ENCODE measurements around the gene PLCB2.

PLCB2 gene

GRCh38 chr15:40301467-40302179, 6.1 kb downstream of the PLCB2 start:
- DNase-seq: no peak

DNA sequence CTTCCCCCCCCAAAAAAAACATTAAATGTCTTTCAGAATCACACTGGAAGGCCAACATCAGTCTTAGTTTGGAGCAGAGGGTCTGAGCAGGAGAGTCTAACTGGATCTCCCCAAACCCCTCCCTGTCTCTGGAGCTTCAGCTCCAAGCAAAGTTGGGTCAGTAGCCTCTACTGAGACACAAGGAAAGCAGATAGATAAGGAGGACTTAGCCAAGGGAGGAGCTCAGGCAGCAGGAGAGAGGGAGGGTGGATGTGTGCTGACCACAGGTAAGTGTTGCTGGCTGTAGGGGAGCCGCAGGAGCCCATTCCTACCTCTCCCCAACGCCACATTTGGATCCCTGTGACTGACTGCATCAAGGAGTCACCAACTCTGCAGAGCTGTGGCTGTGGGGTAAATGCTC, 7.0 kb downstream of the PLCB2 start:
- no peak for DNase-seq

DNA sequence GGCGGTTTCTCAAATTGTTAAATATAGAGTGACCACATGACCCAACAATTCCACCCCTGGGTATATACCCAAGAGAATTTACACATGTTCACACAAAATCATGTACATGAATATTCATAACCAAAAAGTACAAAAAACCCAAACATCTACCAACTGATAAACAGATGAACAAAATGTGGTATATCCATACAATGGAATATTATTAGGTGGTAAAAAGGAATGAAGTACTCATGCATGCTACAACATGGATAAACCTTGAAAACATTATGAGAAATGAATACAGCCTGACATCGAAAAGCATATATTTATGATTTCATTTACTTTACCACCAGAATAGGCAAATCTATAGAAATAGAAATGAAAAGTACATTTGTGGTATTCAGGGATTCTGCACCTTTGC, 7.4 kb downstream of the PLCB2 start:
- no peak for DNase-seq

- no peak for DNase-seq
These were observed 9.4 kb downstream of the PLCB2 start for GRCh38 chr15:40298216-40298935.

GRCh38 chr15:40297356-40297755, 10.4 kb downstream of the PLCB2 start:
- DNase-seq: no peak

DNA sequence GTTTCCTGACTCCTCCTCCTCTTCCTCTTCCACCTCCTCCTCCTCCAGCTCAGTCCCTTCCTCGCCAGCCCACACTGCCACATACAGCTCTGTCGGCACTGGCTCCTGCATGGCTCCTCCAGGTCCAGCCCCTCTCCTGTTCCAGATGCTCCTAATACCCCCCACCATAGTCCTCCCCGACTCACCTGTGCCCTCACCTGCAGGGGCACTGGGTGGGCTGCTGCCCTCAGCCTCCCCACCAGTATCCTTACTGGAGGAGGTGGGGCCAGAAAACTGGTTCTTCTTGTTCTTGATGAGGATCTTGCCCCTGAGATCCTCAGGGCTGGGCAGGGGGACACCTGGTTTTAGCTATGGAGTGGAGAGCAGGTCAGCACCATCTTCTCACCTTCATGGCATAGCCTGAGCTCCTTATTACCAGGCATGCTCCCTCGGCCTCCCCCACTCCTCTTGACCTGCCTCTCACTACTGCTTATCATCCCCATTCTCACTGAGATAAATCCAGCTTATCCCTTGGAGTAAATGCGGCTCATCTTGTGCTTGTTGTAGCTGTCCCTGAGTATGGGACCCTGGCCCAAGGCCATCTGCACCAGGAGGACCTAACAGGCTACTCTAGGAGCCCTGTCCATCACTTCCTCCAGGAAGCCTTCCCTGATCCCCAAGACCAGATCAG, 11.0 kb downstream of the PLCB2 start:
- DNase-seq: no peak

DNA sequence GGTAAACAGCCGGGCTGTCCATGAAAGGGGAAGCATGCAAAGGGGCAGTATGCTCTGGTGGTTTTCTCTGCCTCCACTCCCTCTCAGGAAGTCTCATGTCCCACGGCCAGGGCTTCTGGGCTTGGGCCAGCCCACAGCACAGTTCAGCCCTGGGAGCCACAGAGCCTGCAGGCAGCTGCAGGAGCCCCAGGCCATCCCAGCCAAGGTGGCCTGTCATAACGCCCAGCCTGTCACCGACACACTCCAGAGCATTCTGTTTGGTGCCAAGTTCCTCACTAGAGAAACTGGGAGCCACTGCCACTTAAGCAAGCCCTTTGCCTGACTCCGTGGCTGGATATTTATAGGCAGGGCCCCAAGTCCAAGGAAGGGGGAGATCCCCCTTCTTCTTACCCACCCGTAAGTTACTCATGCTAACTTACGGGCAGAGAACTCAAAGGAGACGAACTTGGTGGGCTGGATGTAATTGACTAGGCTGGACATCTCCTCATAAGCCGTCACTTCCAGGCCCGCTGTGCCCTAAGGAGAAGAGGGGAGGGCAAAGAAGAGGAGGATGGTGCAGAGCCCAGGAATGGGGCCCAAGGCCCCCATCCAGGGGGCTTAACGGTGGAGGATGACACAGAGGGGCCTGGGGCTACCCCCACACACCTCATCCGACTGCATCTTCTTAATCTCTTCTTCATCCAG, 11.7 kb downstream of the PLCB2 start:
- no peak for DNase-seq

DNA sequence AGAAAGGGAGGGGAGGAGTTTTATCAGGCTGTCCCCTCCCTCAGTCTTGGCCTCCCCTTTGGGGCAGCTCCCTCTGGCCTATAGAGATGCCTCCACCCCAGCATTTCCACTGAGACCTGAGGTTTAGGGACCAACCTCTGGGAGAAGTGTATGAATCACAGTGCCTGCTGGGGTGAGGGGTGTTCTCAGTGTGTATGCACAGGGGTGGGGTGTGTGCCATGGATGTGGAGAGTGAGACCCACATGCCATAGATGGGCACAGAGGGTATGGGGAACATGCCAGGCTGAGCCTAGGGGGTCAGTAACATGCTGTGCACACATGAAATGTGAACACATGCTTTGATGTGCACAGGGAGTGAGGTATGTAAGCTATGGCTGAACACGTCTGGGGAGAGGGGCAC, 12.4 kb downstream of the PLCB2 start:
- no peak for DNase-seq

GRCh38 chr15:40293905-40294895, 13.5 kb downstream of the PLCB2 start:
- no peak for DNase-seq

GRCh38 chr15:40293006-40293405, 14.7 kb downstream of the PLCB2 start:
- DNase-seq: no peak

DNA sequence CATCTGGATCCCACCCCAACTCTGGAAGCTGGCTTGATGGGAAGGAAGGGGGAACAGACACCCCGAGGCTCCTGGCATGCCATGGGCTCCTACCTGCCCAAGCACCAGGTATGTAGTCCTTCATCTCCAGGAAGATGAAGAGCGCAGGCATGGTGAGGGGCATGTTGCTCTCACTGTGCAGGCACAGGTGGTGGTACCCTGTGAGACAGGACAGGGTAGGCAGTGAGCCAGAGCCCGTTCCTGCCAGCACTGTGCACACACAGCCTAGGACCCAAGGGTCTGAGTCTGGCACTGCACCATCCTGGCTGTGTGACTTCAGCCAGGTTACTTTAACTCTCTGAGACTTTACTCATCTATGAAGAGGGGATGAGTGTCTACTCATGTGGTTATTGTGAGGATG, 15.5 kb downstream of the PLCB2 start:
- DNase-seq: no peak

GRCh38 chr15:40290918-40291574, 16.7 kb downstream of the PLCB2 start:
- DNase-seq: peak; percentile 46

- DNase-seq: no peak
These were observed 17.2 kb downstream of the PLCB2 start for GRCh38 chr15:40290545-40290917.

DNA sequence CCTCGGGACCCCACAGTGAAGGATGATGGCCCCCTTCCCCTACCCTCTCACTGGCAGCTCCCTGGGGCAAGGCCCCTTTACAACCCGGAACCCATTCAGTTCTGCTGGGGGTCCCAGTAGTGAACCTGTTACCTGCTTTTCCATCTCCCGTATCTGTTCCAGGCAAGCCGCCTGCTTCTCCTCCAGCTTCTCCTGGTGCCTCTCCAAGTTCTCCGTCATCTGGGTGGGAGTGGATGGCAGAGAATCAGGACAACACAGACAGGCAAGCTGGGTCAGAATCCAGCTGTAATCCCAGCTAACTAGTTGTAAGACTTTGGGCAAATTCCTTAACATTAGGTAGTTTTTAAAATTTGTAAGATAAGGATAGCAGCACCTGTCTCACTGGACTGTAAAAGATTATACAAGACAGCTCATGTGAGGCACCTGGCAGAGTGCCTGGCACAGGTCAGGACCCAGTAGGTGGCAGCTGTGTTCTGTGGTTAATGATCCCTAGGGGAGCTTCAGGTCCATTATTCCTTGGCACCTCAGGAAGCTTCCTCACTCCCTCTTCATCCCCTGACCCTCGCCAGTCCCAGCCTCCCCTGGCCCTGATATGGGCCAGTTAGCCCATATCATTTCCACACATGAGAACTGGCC, 18.5 kb downstream of the PLCB2 start:
- peak; percentile 14 for DNase-seq

- no peak for DNase-seq
These were observed 19.8 kb downstream of the PLCB2 start for GRCh38 chr15:40287968-40288367.

GRCh38 chr15:40287505-40287904, 20.2 kb downstream of the PLCB2 start:
- no peak for DNase-seq

- no peak for DNase-seq
These were observed 20.9 kb downstream of the PLCB2 start for GRCh38 chr15:40286794-40287193.

GRCh38 chr15:40286061-40286532, 21.6 kb downstream of the PLCB2 start:
- DNase-seq: no peak

DNA sequence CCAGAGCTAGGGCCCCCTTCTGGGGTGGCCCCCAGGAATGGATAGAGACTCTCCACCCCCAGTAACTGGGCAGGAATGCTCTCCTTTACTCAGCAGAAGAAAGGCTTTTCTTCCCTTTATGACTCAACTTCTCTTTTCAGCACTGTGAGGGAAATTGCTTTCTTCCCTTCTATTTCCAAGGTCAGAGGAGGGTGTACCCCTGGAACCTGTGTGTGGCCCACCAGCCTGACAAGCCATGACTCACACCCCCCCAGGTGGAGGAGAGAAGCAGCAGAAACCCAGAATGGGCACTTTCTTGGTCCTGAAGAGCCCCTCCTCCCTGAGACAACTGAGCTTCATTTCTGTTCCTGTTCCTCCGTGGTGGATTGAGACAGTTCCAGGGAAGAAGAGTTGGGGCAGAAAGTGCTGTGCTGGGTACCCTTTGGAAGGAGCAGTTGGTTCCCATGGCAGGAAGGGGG, 22.2 kb downstream of the PLCB2 start:
- DNase-seq: no peak

DNA sequence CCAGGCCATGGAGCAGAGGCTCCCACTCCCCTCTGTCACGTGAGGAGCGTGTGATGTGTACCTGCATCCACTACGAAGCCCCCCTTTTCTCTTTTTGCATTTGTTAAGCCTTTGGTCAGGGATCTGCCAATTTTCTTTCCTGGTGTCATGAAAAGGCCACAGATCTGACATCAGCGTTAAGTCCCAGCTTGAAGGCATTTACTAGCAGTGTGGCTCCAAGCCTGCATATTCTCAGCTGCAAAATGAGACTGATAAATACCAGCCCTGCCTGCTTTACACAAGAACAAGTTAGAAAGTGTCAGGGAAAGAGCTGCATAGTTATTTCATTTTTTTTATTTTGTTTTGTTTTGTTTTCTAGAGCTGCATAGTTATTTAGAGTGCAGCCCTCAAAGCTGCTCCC, 22.6 kb downstream of the PLCB2 start:
- DNase-seq: no peak
